Neural crest cell (in vitro differentiated cells): Measurements from ENCODE around the gene CACNA2D1. TPM values are rescaled to one million over a fixed set of nuclear protein-coding genes. Genes with fewer than 3 reads are reported as not detected.

Source experiments
- DNase-seq: peaks from one replicate; pipeline ENCODE4 v3.0.0; 2021; ENCODE audit warnings: low read depth, mixed read lengths, low spot score
- H3K27ac Mint-ChIP-seq: one replicate; pipeline ENCODE4 v1.8.0; 2021; ENCODE audit warnings: mild to moderate bottlenecking, mixed read lengths; ENCODE audit not compliant: unreplicated experiment
- H3K27me3 Mint-ChIP-seq: 2 replicates; pipeline ENCODE4 v1.8.0; 2021; ENCODE audit warnings: low read depth, mild to moderate bottlenecking, mixed read lengths
- H3K36me3 Mint-ChIP-seq: 2 replicates; pipeline ENCODE4 v1.8.0; 2021; ENCODE audit warnings: low read depth, mild to moderate bottlenecking, mixed read lengths
- H3K4me1 Mint-ChIP-seq: 2 replicates; pipeline ENCODE4 v1.8.0; 2021; ENCODE audit warnings: mixed read lengths
- H3K4me3 Mint-ChIP-seq: one replicate; pipeline ENCODE4 v1.8.0; 2021; ENCODE audit warnings: mild to moderate bottlenecking, mixed read lengths
- H3K9me3 Mint-ChIP-seq: 2 replicates; pipeline ENCODE4 v1.8.0; 2021; ENCODE audit warnings: mixed read lengths
- CTCF ChIP-seq: fragments of 200-600 bp; sonication (generic); conservative IDR thresholded peaks from 2 replicates; pipeline ENCODE4 v1.5.0; 2021; ENCODE audit warnings: antibody characterized with exemption, mild to moderate bottlenecking
- total RNA-seq: library from RNA; stranded (reverse); gene quantifications from 2 replicates; pipeline ENCODE4 v1.2.1, GENCODE V29; 2021

The CACNA2D1 gene
- total RNA-seq, 1 donor from 2014 or later = 4.5 TPM

- peaks cover 5% of the 10 kb centered on the region for H3K27me3 Mint-ChIP-seq
- no peak for DNase-seq
- H3K36me3 Mint-ChIP-seq = no peaks in the 10 kb centered on the region
- H3K4me1 Mint-ChIP-seq = peaks cover 5% of the 10 kb centered on the region
- TF ChIP-seq CTCF = no peak
- no peak overlapping the region for H3K4me3 Mint-ChIP-seq
- H3K9me3 Mint-ChIP-seq = no peaks in the 10 kb centered on the region
- no peak overlapping the region for H3K27ac Mint-ChIP-seq
Observed at GRCh38 chr7:82330706-82331215, 112.8 kb downstream of the CACNA2D1 start.

DNA sequence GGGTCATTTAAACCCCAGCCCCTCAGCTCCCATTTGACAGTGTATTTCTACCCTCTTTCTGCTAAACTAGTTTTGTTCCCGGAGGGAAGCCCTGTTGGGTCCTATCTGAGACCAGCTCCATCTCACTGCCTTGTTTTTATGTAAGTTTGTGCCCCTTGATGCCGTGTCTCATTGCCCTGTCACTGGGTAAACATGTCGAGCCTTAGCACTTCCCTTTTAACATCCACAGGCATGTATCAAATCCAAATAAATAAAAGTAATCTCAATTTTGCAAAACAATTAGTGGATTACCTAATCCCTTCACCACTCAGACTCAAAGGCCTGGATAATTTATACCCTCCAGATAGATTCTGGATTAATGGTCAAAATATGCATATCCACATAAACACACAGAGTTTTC lies 115.7 kb downstream of the CACNA2D1 start:
- Mint-ChIP-seq H3K27me3 (no peaks in the 10 kb centered on the region), H3K9me3 (peaks cover under 1% of the 10 kb centered on the region), H3K4me3 (no peak overlapping the region), H3K27ac (peak overlapping the region; percentile 63), H3K4me1 (no peaks in the 10 kb centered on the region), H3K36me3 (no peaks in the 10 kb centered on the region)
- TF ChIP-seq CTCF = no peak
- DNase-seq = no peak

DNA sequence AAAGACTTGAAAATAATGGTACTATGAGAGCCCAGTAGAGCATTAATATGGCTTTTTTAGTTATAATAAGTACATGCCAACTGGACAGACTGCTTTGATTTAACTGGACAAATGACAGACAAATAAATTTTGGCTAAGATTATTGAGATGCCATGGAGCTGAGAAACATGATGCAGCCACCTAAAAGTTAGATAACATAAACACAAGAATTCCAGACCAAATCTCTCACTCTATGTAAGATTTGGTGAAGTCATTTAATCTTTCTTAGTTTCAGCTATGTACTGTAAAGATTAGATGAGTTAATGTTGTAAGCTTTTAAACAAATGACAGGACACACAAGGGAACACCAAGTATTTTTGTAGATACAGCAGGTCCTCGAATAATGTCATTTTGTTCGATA lies 118.2 kb downstream of the CACNA2D1 start:
- no peak for DNase-seq
- Mint-ChIP-seq H3K36me3 (no peaks in the 10 kb centered on the region), H3K4me3 (no peak overlapping the region), H3K27me3 (no peaks in the 10 kb centered on the region), H3K9me3 (peaks cover 2% of the 10 kb centered on the region), H3K27ac (no peak overlapping the region), H3K4me1 (no peaks in the 10 kb centered on the region)
- TF ChIP-seq CTCF = no peak

DNA sequence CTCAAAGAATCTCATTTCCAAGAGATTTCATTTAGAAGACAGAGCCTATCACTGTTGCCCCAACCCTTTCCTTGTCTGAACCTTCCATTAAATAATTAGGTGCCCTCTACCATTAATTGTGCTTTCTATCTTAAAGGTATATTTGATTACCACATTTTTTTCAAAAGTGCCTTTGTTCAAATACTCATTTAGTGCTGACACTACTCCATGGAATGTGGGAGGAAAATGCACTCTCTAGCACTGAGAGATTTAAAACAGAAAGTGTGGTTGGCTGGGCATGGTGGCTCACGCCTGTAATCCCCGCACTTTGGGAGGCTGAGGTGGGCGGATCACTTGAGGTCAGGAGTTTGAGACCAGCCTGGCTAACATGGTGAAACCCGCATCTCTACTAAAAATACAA lies 119.8 kb downstream of the CACNA2D1 start:
- Mint-ChIP-seq H3K9me3 (peaks cover 2% of the 10 kb centered on the region), H3K27me3 (no peaks in the 10 kb centered on the region), H3K4me1 (no peaks in the 10 kb centered on the region), H3K27ac (no peak overlapping the region), H3K36me3 (no peaks in the 10 kb centered on the region), H3K4me3 (no peak overlapping the region)
- TF ChIP-seq CTCF = no peak
- DNase-seq = no peak

DNA sequence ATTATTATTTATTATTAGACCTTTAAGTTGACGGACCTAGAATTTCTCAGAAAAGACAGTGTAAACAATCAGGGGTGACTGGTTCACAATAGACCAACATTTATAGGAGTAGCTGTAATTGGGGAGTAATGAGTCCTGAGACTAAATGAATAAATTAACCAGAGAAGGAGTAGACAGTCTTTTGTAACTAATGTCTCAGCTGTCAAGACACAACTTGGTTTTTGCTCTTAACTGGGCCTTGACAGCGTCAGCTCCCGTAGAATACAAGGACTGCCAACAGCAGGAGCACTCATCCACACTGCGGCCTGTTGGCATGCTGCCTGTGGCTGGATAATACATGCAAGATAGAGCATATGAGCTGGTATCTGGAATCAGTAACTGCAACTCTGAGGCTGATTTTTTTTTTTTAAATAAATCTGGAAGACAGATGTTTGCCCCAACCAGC lies 123.9 kb downstream of the CACNA2D1 start:
- no peak for TF ChIP-seq CTCF
- Mint-ChIP-seq H3K4me1 (no peaks in the 10 kb centered on the region), H3K9me3 (peaks cover 2% of the 10 kb centered on the region), H3K27me3 (no peaks in the 10 kb centered on the region), H3K36me3 (no peaks in the 10 kb centered on the region), H3K4me3 (no peak overlapping the region), H3K27ac (no peak overlapping the region)
- no peak for DNase-seq
